Testis (tissue), 2 donors: ENCODE data around the gene SH3RF3.

Experiments
- POLR2A ChIP-seq: fragments of 450-650 bp; IDR thresholded peaks from one replicate; pipeline ENCODE4 v1.6.1; 2017; ENCODE audit warnings: antibody characterized with exemption, mild to moderate bottlenecking, moderate library complexity
- TF ChIP-seq, protein P1 (sequence below), 3 experiments: fragments of 450-650 bp in 2 of 3; fragments of 200-600 bp in 1 of 3; sonication (generic) in 1 of 3; IDR thresholded peaks; one replicate each; pipeline ENCODE4 v1.5.1; 2016 to 2019; ENCODE audit warnings: antibody characterized with exemption in 3 of 3, mild to moderate bottlenecking in 2 of 3, moderate library complexity in 1 of 3

DNA sequence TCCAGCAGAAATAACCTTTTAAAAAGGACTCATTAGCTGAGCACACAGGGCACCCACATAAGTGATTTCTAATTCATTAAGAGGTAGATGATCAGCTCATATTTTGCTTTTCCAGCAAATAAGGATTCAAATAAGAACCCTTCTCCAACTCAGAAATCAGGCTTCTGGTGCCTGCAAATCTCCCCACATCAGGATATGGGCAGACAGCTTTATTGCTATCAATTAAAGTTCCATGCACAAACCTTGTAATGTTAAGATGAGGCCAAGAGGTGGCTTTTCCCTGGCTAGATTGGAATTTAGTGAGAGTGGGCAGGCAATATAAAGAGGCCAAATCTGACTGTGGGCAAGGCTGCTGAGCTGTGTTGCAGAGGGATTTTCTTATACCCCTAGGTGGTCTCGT is 193.6 kb downstream of the SH3RF3 start:
- TF ChIP-seq, protein P1, sequence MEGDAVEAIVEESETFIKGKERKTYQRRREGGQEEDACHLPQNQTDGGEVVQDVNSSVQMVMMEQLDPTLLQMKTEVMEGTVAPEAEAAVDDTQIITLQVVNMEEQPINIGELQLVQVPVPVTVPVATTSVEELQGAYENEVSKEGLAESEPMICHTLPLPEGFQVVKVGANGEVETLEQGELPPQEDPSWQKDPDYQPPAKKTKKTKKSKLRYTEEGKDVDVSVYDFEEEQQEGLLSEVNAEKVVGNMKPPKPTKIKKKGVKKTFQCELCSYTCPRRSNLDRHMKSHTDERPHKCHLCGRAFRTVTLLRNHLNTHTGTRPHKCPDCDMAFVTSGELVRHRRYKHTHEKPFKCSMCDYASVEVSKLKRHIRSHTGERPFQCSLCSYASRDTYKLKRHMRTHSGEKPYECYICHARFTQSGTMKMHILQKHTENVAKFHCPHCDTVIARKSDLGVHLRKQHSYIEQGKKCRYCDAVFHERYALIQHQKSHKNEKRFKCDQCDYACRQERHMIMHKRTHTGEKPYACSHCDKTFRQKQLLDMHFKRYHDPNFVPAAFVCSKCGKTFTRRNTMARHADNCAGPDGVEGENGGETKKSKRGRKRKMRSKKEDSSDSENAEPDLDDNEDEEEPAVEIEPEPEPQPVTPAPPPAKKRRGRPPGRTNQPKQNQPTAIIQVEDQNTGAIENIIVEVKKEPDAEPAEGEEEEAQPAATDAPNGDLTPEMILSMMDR (IDR thresholded peaks at IDR 0.05) = no peak
- TF ChIP-seq POLR2A = no peak
